GM21619 (cell line): ENCODE measurements around the gene ANGEL2.

Experiments
- ATAC-seq: cut with Tn5 transposase; IDR thresholded peaks from one replicate; pipeline ENCODE4 v1.9.1; 2021; ENCODE audit not compliant: unreplicated experiment

ANGEL2 gene

DNA sequence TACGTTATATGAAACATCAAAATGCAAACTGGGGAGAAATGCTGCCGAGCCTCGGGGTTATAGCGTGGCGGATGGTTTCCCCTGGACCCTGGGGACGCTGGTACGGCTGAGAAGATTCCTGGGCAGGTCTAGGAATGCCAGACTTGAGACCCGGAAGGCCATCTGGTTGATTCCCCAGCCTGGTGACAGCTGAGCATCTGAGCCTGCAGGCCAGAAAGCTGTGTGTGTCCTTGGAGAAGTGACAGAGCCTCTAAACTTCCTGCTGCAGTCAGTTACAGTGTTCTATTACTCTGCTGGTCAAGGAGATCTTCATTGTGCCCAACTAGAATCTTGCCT lies 63.1 kb downstream of the ANGEL2 start:
- no peak for ATAC-seq

DNA sequence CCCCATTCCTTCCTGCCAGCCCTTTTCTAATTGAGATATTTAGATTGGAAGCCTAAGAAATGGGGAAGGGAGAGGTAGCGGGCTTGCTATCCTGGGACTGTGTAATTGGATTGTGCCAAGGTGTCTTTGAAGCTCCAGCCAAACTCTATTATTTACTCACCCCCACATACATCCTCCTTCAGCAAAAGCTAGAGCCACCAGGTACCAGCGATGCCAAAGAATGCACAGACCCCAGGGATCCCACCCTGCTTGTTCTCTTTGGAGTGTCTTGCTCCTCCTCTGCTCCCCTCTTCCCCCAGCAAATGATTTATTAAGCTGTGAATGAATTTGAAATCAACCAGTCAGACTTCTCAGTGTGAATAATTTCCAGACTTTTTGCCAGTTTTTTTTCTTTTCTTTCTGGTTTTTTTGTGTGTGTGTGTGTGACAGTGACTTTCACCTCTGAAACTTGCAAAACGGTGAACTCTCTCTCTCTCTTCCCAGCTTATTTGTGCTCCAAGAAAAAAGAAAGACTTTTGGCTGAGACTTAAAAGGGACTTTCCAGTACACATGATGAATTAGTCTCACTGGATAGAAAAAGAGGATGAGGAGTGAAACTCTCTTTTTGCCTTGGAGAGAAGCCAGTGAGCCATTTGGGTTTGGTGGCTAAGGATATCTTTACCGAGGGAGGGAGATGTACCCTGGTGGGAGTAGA lies 63.6 kb downstream of the ANGEL2 start:
- no peak for ATAC-seq

DNA sequence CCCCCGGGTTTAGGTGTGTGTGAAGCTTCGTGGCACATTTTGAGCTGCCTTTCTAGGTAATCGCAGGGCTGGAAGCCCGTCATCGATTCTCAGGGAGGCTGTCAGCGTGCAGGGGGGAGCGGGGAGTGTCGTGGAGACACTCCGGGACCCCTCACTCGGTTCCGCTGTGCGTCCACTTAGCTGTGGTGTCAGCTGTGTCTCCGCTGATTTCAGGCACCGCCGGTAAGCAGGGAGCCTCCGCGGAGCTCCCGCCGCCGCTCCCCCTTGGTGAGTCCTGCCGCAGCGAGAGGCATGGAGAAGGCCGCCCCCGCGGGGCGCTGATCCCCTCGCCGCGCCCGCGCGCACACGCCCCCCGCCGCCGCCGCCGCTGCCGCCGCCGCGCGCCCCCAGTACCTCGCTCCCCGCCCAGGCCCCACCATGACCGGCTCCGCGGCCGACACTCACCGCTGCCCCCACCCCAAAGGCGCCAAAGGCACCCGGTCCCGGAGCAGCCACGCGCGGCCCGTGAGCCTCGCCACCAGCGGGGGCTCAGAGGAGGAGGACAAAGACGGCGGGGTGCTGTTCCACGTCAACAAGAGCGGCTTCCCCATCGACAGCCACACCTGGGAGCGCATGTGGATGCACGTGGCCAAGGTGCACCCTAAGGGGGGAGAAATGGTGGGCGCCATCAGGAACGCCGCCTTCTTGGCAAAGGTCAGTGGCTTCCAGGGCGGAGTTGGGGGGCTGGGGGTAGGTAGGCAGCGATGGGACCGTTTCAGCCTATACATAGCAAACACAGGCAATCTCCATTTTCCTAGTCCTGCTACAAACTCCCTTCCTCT lies 64.3 kb downstream of the ANGEL2 start:
- no peak for ATAC-seq

DNA sequence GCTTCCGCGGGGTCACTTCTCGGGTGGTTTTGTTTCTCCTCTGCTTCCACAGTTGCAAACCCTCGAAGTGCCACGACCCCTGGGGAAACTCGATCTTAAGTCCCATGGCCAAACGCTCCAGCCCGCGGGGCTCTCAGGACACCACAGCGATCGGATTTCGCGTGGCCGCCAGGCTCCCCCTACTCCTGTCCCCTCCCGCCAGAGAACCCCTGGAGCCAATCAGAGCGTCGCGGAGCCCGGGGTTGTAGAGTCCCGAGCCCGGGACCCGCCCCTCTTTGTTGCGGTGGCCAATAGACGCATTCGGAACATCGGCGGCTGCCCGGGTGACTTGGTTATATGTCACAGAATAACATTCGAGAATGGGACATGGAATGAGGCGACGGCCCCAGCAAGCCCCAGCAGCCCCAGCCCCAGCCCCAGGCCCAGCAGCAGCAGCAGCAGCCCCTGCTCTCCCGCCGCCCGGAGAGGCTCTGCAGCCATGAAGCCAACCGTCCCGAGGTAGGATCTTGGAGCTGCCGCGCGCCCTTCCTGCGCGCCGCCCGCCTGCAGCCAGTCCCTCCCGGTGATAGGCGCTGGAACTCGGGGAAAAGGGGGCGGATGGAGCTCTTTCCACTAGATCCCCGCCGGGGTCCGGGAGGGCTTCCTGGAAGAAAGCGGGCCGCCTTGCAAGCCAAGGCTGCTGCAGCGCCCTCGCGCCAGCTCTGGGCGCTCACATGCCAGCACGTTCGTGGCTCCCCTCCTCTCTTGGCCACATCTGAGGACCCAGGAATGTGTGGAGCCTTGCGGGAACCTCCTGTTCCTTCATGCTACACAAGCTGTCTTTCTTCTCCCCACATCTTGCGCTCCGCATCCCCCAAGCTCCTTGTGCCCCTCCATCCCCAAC lies 65.2 kb downstream of the ANGEL2 start, which contains the start of gene VASH2:
Gene VASH2 (plus strand): TSS at position 299 of the 883 bp plus-strand sequence. CDS start 1,002 bp downstream, outside the sequence.
- peak; percentile 91 for ATAC-seq

DNA sequence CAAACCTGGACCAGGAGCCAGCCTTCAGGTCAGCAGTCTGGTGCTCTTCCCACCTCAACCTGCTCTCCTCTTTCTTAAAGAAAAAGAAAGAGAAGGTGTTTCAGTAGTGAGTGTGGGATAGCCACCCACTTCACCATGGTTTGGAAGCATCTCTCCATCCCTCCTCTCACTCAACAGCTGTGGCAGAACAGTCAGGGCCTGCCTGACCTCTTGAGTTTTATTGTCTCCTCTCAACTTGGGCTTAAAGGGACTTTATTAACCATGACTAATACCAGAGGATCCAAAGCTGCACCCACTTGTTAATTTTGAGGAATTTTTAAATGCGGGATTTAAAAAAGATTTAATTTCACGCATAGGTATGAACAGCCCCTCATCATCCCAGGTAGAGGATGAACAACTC lies 65.9 kb downstream of the ANGEL2 start:
- ATAC-seq = no peak

DNA sequence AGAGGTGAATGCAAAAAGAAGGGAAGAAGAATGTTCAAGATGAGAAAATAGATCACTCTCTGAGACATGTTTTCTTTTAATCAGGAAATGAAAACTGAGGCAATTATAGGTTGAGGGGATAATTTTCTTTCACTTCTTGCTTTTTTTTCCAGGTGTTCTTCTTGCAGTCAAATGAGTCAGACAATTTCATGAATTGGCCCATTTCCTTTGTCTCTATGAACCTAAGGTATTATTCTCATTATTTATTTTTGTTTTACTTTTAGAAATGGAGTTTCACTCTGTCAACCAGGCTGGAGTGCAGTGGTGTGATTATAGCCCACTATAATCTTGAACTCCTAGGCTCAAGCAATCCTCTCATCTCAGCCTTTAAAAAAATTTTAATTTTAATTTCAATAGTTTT lies 68.8 kb downstream of the ANGEL2 start:
- ATAC-seq = no peak

DNA sequence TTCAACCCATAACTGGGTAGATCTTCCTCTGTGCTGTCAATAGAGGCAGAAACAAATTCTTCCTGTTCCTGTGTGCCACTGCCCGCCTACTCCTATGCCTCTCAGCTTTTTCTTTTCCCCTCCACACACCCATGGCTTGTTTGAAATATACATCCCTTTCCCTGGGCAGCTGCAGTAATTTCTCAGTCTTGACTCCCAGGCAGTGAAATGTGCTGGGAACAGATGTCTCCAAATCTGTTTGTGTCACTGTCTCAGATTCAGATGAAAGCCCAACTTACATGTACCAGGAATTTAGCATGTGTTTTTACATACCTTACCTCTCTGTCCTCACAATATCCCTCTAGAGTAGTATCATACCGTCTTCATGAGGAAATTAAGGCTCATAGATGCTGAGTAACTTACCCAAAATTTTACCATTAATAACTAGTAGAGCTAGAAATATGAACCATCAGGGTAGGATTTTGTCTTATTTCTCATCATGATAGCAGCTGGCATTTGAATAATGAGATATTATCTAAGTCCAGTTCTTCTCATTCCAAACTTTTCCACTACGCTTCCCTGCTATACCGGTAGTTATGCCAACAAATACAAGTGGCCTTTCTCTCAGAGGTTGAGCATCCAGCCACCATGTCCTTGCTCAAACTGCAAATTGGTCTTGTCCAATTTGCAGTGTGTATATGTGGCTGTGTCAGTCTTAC lies 70.1 kb downstream of the ANGEL2 start:
- ATAC-seq = no peak

DNA sequence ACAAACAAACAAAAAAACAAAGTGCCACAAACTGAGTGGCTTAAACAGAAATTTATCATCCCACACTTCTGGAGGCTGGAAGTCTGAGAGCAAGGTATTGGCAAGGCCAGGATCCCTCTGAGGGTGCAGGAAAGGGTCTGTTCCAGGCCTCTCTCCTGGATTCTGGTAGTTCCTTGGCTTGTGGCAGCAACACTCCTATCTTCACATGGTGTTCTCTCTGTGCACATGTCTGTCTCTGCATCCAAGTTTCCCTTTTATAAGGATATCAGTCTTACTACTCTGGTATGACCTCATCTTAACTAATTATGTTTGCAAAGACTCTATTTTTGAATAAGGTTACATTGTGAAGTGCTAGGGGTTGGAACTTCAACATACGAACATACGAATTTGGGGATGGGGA lies 70.6 kb downstream of the ANGEL2 start:
- no peak for ATAC-seq

DNA sequence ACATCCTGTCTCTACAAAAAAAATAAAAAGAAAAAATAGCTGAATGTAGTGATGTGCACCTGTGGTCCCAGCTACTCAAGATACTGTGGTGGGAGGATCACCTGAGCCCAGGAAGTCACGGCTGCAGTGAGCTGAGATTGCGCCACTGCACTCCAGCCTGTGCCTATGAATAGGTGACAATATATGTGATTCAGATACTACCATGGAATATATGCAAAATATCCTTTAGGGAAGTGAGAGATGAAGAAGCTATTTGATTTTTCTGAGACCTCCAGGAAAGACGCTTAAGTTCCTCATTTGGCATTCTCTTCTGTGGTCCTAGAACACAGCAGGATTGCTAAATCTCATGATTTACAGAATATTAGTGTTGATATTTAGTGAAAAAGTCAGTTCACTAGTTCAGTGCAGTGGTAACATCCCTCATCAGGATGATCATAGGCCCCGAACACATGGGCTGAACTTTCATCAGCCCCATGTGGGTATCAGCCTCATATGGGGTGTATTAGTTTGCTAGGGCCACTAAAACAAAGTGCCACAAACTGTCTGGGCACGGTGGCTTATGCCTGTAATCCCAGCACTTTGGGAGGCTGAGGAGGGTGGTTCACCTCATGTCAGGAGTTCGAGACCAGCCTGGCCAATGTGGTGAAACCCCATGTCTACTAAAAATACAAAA lies 71.3 kb downstream of the ANGEL2 start:
- no peak for ATAC-seq

DNA sequence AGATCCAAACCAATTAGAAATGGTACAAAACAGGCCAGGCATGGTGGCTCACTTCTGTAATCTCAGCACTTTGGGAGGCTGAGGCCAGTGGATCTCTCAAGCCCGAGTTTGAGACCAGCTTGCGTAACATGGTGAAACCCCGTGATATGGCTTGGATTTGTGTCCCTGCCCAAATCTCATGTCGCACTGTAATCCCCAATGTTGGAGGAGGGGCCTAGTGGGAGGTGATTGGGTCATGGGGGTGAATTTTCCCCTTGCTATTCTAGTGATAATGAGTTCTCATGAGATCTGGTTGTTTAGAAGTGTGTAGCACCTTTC lies 72.3 kb downstream of the ANGEL2 start:
- no peak for ATAC-seq

DNA sequence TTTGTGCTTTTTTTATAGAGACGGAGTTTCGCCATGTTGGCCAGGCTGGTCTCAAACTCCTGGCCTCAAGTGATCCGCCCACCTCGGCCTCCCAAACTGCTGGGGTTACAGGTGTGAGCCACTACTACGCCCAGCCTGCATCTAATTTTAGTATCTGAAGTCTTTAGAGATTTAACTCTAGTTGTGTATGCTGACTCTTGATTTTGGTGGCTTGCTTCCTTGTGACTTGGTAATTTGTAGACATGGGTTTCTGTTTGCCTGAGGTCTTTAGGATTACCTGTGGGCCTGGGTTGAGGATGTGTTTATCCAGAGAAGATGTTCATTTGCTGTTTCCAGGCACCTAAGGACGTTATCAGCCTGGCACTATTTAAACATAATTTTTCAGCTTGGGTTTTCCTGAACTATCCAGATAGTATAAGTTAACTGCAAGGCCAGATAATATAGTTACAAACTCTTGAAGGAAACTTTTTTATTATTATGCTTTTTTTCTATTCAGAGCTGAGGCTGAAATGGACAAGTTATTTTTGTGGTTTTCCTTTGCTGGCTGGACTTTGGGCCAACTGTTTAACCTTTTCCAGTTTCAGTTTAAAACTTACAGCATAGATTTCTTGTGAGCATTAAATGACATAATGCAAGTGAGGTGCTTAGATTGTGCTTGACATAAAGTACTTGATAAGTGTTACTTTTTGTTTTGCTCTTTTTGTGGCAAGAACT lies 72.8 kb downstream of the ANGEL2 start:
- ATAC-seq = no peak
